Measurements from ENCODE around the gene ING3. TPM values are rescaled to one million over a fixed set of nuclear protein-coding genes. Genes with fewer than 3 reads are reported as not detected.

ING3 gene
- total and polyA plus RNA-seq, 2 of the 13 experiments (the other 11 are each of a cell fraction or from before 2014, with no cell fraction given), result 6.9 to 12.8 TPM

DNA sequence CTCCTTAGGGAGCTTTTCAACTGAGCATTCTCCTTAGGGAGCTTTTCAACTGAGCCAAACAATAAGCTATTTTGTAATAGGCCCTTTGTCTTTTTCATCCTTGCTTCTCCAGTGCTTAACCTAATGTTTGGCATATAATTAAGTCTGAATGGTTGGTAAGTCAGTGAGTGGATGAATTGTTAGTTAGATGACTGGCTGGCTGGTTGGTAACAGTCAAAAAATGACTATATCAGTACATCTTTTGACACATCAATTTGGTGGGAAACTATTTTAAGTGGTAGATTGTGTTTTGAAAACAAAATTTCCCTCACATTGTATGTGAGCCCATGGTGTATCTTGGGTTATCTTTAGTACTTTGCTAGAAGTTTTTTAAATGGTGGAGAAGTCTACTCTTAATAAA, 16.4 kb downstream of the ING3 start:
- intact Hi-C loops (cut with micrococcal nuclease; ENCODE audit: unreplicated experiment), result no loop called here
- H3K9ac ChIP-seq (ENCODE audit: insufficient read depth, low read depth, low read length), result no peak overlapping the region
- CTCF ChIA-PET (ENCODE audit: low intra/inter-chr PET ratio, low total read pairs), result no interaction called here
- BruUV-seq (replicated peaks), result no TSS peak
- POLR2A ChIA-PET, result no interaction called here
- H3K9me3 ChIP-seq (ENCODE audit: low read length), result no peaks in the 10 kb centered on the region
- H3K27ac ChIP-seq (ENCODE audit: extremely low read length, insufficient read depth, low read length), result no peak overlapping the region
- H3K4me2 ChIP-seq (ENCODE audit: low read depth, low read length), result no peak overlapping the region
- ATAC-seq, result no peak
- H3K27me3 ChIP-seq (ENCODE audit: control insufficient read depth in 1 of 2, insufficient read depth in 2 of 2, low read length in 2 of 2), result no peaks in the 10 kb centered on the region
- H2AFZ ChIP-seq (ENCODE audit: low read length), result no peak overlapping the region
- TF ChIP-seq ZFP36 (IDR thresholded peaks at IDR 0.05; ENCODE audit: borderline replicate concordance, low read depth, low read length, partially characterized antibody) (no peak), HOXA5 (CRISPR knock-in tag; IDR thresholded peaks at IDR 0.05) (no peak), ZNF251 (CRISPR knock-in tag; IDR thresholded peaks at IDR 0.05) (no peak), DDIT3 (CRISPR knock-in tag; IDR thresholded peaks at IDR 0.05) (no peak), CBX2 (IDR thresholded peaks at IDR 0.05; ENCODE audit: low read depth, low read length) (no peak), CBX2 (CRISPR knock-in tag; IDR thresholded peaks at IDR 0.05; ENCODE audit: low read depth) (no peak), ZNF441 (CRISPR knock-in tag; IDR thresholded peaks at IDR 0.05; ENCODE audit: borderline replicate concordance) (no peak), SMAD3 (CRISPR knock-in tag; IDR thresholded peaks at IDR 0.05) (no peak), TCF12 (IDR thresholded peaks at IDR 0.05) (no peak), TCF12 (CRISPR knock-in tag; IDR thresholded peaks at IDR 0.05) (no peak), TEAD3 (CRISPR knock-in tag; optimal IDR thresholded peaks at IDR 0.05; ENCODE audit: borderline replicate concordance) (no peak)
- TF ChIP-seq, protein P1, sequence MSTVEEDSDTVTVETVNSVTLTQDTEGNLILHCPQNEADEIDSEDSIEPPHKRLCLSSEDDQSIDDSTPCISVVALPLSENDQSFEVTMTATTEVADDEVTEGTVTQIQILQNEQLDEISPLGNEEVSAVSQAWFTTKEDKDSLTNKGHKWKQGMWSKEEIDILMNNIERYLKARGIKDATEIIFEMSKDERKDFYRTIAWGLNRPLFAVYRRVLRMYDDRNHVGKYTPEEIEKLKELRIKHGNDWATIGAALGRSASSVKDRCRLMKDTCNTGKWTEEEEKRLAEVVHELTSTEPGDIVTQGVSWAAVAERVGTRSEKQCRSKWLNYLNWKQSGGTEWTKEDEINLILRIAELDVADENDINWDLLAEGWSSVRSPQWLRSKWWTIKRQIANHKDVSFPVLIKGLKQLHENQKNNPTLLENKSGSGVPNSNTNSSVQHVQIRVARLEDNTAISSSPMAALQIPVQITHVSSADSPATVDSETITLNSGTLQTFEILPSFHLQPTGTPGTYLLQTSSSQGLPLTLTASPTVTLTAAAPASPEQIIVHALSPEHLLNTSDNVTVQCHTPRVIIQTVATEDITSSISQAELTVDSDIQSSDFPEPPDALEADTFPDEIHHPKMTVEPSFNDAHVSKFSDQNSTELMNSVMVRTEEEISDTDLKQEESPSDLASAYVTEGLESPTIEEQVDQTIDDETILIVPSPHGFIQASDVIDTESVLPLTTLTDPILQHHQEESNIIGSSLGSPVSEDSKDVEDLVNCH (CRISPR knock-in tag; IDR thresholded peaks at IDR 0.05), result no peak
- TF ChIP-seq, protein P2, sequence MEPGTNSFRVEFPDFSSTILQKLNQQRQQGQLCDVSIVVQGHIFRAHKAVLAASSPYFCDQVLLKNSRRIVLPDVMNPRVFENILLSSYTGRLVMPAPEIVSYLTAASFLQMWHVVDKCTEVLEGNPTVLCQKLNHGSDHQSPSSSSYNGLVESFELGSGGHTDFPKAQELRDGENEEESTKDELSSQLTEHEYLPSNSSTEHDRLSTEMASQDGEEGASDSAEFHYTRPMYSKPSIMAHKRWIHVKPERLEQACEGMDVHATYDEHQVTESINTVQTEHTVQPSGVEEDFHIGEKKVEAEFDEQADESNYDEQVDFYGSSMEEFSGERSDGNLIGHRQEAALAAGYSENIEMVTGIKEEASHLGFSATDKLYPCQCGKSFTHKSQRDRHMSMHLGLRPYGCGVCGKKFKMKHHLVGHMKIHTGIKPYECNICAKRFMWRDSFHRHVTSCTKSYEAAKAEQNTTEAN (CRISPR knock-in tag; conservative IDR thresholded peaks at IDR 0.05), result no peak
- TF ChIP-seq, protein P3, sequence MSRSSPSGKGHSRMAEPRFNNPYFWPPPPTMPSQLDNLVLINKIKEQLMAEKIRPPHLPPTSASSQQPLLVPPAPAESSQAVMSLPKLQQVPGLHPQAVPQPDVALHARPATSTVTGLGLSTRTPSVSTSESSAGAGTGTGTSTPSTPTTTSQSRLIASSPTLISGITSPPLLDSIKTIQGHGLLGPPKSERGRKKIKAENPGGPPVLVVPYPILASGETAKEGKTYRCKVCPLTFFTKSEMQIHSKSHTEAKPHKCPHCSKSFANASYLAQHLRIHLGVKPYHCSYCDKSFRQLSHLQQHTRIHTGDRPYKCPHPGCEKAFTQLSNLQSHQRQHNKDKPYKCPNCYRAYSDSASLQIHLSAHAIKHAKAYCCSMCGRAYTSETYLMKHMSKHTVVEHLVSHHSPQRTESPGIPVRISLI (CRISPR knock-in tag; IDR thresholded peaks at IDR 0.05; ENCODE audit: borderline replicate concordance), result no peak
- H3K36me3 ChIP-seq (replicated peaks in 1 of 2; ENCODE audit: control insufficient read depth in 1 of 2, insufficient read depth in 2 of 2, low read length in 2 of 2), result peaks cover 12 to 41% of the 10 kb centered on the region in 2 experiments
- no peak for FAIRE-seq
- no peak for DNase-seq (ENCODE audit: low spot score)
- no peaks in the 10 kb centered on the region for H3K79me2 ChIP-seq (ENCODE audit: insufficient read depth, low read length)
- H3K4me1 ChIP-seq (ENCODE audit: insufficient read depth, low read length), result no peaks in the 10 kb centered on the region
- no peaks in the 10 kb centered on the region for H4K20me1 ChIP-seq (ENCODE audit: insufficient read depth, low read length)
- in situ Hi-C loops (cut with HindIII; ENCODE audit: extremely low pct_ligation_motif_present, low pct_unique_long_range_greater_than_20kb), result no loop called here
- H3K4me3 ChIP-seq (replicated peaks in 1 of 3; ENCODE audit: insufficient read depth in 1 of 3, low read depth in 2 of 3, low read length in 3 of 3), result no peak overlapping the region
